ENCODE measurements around the gene GJB6.
A peak's percentile ranks its signal among the peaks of the same experiment; 100 is the strongest.

DNA sequence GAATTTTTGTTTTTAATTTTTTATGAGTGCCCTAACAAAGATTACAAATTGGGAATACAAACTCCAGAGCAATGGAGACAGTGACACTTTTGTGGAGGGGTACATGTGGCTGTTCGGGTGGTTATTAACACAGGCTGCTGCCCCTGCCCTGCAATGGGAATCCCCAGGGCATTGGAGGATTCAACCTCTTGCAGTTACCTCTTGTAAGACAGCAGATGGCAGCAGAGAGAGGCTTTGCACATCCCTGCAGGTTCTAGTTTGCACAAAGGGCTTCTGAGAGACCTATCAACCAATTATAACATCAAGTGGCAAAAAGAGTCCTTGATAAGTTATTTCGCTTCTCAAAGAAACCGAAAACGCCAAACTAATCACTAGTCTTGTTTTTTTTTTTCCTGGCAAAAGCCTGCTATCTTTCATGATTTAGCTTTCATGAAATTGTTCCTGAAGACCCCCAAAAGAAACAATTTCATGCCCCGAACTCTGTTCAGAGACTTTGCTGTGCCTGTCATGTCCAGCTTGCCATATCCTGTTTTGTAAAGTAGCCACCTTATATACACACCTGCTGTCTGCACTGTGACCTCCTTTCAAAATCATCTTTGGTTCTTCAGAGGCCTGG, 49.8 kb downstream of the GJB6 start:
- TF ChIP-seq, protein P1, sequence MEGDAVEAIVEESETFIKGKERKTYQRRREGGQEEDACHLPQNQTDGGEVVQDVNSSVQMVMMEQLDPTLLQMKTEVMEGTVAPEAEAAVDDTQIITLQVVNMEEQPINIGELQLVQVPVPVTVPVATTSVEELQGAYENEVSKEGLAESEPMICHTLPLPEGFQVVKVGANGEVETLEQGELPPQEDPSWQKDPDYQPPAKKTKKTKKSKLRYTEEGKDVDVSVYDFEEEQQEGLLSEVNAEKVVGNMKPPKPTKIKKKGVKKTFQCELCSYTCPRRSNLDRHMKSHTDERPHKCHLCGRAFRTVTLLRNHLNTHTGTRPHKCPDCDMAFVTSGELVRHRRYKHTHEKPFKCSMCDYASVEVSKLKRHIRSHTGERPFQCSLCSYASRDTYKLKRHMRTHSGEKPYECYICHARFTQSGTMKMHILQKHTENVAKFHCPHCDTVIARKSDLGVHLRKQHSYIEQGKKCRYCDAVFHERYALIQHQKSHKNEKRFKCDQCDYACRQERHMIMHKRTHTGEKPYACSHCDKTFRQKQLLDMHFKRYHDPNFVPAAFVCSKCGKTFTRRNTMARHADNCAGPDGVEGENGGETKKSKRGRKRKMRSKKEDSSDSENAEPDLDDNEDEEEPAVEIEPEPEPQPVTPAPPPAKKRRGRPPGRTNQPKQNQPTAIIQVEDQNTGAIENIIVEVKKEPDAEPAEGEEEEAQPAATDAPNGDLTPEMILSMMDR (IDR thresholded peaks at IDR 0.05): peak in 5 of 6 experiments; percentile 33 to 81 (median 78)
- no peak for TF ChIP-seq POLR2A (IDR thresholded peaks at IDR 0.05)
